SK-N-SH (cell line): ENCODE measurements around the gene MAP7.

Experiments
- CTCF ChIP-seq: fragments of 200-600 bp; sonication (generic); IDR thresholded peaks from 2 replicates; pipeline ENCODE4 v1.6.1; 2017; ENCODE audit warnings: antibody characterized with exemption, mild to moderate bottlenecking, moderate library complexity
- EP300 ChIP-seq, 2 experiments: IDR thresholded peaks; 2 replicates each; pipeline versions ENCODE4 v1.4.0 to v1.6.1; 2012; ENCODE audit warnings: borderline replicate concordance in 1 of 2, low read depth in 1 of 2, low read length in 1 of 2
- EZH2phosphoT487 ChIP-seq: fragments of 200-600 bp; sonication (generic); IDR thresholded peaks from 2 replicates; pipeline ENCODE4 v1.6.1; 2017; ENCODE audit warnings: low read depth, mixed run types, mild to moderate bottlenecking, antibody characterized with exemption, moderate library complexity, borderline replicate concordance
- FOXJ3 ChIP-seq: sonication (generic); formaldehyde crosslinking; IDR thresholded peaks from 2 replicates; pipeline ENCODE4 v1.5.1; 2020; ENCODE audit warnings: mild to moderate bottlenecking, missing genetic modification reagents
- FOXM1 ChIP-seq: IDR thresholded peaks from 2 replicates; pipeline ENCODE4 v1.4.0; 2012; ENCODE audit warnings: low read depth, mild to moderate bottlenecking
- GABPA ChIP-seq: IDR thresholded peaks from 2 replicates; pipeline ENCODE4 v1.4.0; 2012; ENCODE audit warnings: low read depth, mild to moderate bottlenecking
- POLR2AphosphoS5 ChIP-seq: IDR thresholded peaks from 2 replicates; pipeline ENCODE4 v1.6.1; 2012; ENCODE audit warnings: low read depth, low read length
- RCOR1 ChIP-seq: fragments of 150-350 bp; IDR thresholded peaks from 2 replicates; pipeline ENCODE4 v1.6.1; 2017; ENCODE audit warnings: antibody characterized with exemption, low read length
- USF2 ChIP-seq: fragments of 150-350 bp; IDR thresholded peaks from 2 replicates; pipeline ENCODE4 v1.6.1; 2017; ENCODE audit warnings: antibody characterized with exemption, low read length, low read depth, borderline replicate concordance
- YY1 ChIP-seq: IDR thresholded peaks from 2 replicates; pipeline ENCODE4 v1.4.0; 2012; ENCODE audit warnings: low read depth, mild to moderate bottlenecking

- TF ChIP-seq FOXM1 (no peak), FOXJ3 (CRISPR knock-in tag) (no peak), CTCF (no peak), EP300 (IDR thresholded peaks at IDR 0.05; ENCODE audit: borderline replicate concordance in 1 of 2, low read depth in 1 of 2, low read length in 1 of 2) (peak in 1 of 2 experiments; percentile 80; a peak in 2 of 4 replicates), POLR2AphosphoS5 (no peak), GABPA (no peak), YY1 (no peak), EZH2phosphoT487 (no peak), USF2 (no peak), RCOR1 (peak; percentile 40; the same call in 1 of the 2 replicates)
These were observed 49.1 kb downstream of the MAP7 start for GRCh38 chr6:136501096-136501495.
